Heart left ventricle (tissue), 16 donors: ENCODE measurements around the gene DDB1. TPM values are rescaled to one million over a fixed set of nuclear protein-coding genes. Genes with fewer than 3 reads are reported as not detected.

Source experiments
- ATAC-seq, 4 donors: fragments of 200-7000 bp; cut with Tn5 transposase; one replicate each; pipeline ENCODE4 v1.9.1; 2020 to 2022; ENCODE audit warnings: moderate library complexity in 4 of 4, mild to moderate bottlenecking in 3 of 4, moderate number of reproducible peaks in 1 of 4
- DNase-seq, 5 donors: peaks; one replicate each; pipeline ENCODE4 v3.0.0-alpha.2; 2020
- H3K27ac ChIP-seq, 12 donors: fragments of 200-600 bp; sonication (generic) in 4 of 12; one replicate each; pipeline versions ENCODE4 v1.5.0 to v1.8.0; 2016 to 2022; ENCODE audit warnings: mild to moderate bottlenecking in 2 of 12
- H3K27me3 ChIP-seq, 9 donors: fragments of 200-600 bp; sonication (generic) in 2 of 9; one replicate each; pipeline versions ENCODE4 v1.5.1 to v1.8.0; 2016 to 2022; ENCODE audit warnings: mild to moderate bottlenecking in 3 of 9
- H3K36me3 ChIP-seq, 9 donors: fragments of 200-600 bp; sonication (generic) in 2 of 9; one replicate each; pipeline versions ENCODE4 v1.5.0 to v1.8.0; 2018 to 2022; ENCODE audit warnings: mild to moderate bottlenecking in 2 of 9
- H3K4me1 ChIP-seq, 12 donors: fragments of 200-600 bp; sonication (generic) in 4 of 12; one replicate each; pipeline versions ENCODE4 v1.5.0 to v1.8.0; 2016 to 2022; ENCODE audit warnings: mild to moderate bottlenecking in 3 of 12
- H3K4me3 ChIP-seq, 12 donors: fragments of 200-600 bp; sonication (generic) in 4 of 12; one replicate each; pipeline versions ENCODE4 v1.5.0 to v1.8.0; 2017 to 2022; ENCODE audit warnings: mild to moderate bottlenecking in 9 of 12, moderate library complexity in 4 of 12
- H3K9me3 ChIP-seq, 12 donors: fragments of 200-600 bp; sonication (generic) in 4 of 12; one replicate each; pipeline versions ENCODE4 v1.5.0 to v1.8.0; 2016 to 2022; ENCODE audit warnings: mild to moderate bottlenecking in 1 of 12
- POLR2A ChIP-seq, 2 donors: fragments of 450-650 bp; IDR thresholded peaks; one replicate each; pipeline ENCODE4 v1.6.1; 2017; ENCODE audit warnings: antibody characterized with exemption in 2 of 2, mild to moderate bottlenecking in 2 of 2, moderate library complexity in 2 of 2
- WGBS, 4 donors: extraction: QIAGEN DNeasy Blood & Tissue Kit in 2 of 4; methylation state at CpG; one replicate each; pipeline versions ENCODE4 v1.1.5 to v1.1.7; 2013 to 2018; 5-methylcytosine and 5-hydroxymethylcytosine counted together
- intact Hi-C, 10 donors: fragments of 100-400 bp; cut with DNase I; formaldehyde crosslinking; loops; one replicate each; pipeline versions ENCODE4 v1.11.1 to v1.14.2; 2022
- polyA plus RNA-seq, 2 donors: library from polyadenylated mRNA; stranded (reverse); fragments of 200-250 nt; gene quantifications; one replicate each; pipeline ENCODE4 v1.2.3, GENCODE V29; 2013
- total RNA-seq, 9 donors: library from RNA; depleted of rRNA in 2 of 9; stranded (reverse); fragments of >200 nt in 2 of 9; fragmentation: NEBNext Ultra II Directional in 3 of 9; extraction: Animal tissue kit (Norgen Biotek cat#: 25700) in 3 of 9; gene quantifications; one replicate each; pipeline versions ENCODE4 v1.1.0 to v1.2.4, GENCODE V29; 2016 to 2023
- TF ChIP-seq, protein P1 (sequence below), 12 donors: fragments of 200-600 bp; sonication (generic) in 4 of 12; IDR thresholded peaks; one replicate each; pipeline versions ENCODE4 v1.5.0 to v1.8.0; 2018 to 2022; ENCODE audit warnings: antibody characterized with exemption in 12 of 12, mild to moderate bottlenecking in 5 of 12
- donor health status: ischemic (EF 13 %, LVEDD 7.1; RV severe dilation, severe dysfunction).
- donor health status: healthy with polysubstance abuse.
- donor health status: DM: no; HTN: yes; CAD: no.
- donor health status: DM: no; HTN: no; CAD: no.
- donor health status: ischemic (EF 25% LVEDD 6.9; RV normal size, moderate dysfunction).
- donor health status: ischemic (EF 25% LVEDD 5.7; RV mildly dilated, moderate dysfunction).
- donor health status: healthy.
- donor health status: DM: yes; HTN: yes; CAD: no.
- donor health status: ischemic (EF 35%, LVEDD 5.7; RV mildly dilated, moderate dysfunction).
- donor health status: nonischemic (EF 11% LVEDD 7.7; RV severe dilation, severe dysfunction).
- donor health status: DM: yes; HTN: yes; CAD: no.
- donor health status: PGD.
- donor health status: ischemic (EF 29% LVEDD 5.4; RV normal size, mild dysfunction).
- donor health status: nonischemic (EF 23%, LVEDD 6.1; RV moderate dilation, normal function).

The DDB1 gene
- total and polyA plus RNA-seq, 11 donors, result 78.8 to 158 (median 130) TPM

DNA sequence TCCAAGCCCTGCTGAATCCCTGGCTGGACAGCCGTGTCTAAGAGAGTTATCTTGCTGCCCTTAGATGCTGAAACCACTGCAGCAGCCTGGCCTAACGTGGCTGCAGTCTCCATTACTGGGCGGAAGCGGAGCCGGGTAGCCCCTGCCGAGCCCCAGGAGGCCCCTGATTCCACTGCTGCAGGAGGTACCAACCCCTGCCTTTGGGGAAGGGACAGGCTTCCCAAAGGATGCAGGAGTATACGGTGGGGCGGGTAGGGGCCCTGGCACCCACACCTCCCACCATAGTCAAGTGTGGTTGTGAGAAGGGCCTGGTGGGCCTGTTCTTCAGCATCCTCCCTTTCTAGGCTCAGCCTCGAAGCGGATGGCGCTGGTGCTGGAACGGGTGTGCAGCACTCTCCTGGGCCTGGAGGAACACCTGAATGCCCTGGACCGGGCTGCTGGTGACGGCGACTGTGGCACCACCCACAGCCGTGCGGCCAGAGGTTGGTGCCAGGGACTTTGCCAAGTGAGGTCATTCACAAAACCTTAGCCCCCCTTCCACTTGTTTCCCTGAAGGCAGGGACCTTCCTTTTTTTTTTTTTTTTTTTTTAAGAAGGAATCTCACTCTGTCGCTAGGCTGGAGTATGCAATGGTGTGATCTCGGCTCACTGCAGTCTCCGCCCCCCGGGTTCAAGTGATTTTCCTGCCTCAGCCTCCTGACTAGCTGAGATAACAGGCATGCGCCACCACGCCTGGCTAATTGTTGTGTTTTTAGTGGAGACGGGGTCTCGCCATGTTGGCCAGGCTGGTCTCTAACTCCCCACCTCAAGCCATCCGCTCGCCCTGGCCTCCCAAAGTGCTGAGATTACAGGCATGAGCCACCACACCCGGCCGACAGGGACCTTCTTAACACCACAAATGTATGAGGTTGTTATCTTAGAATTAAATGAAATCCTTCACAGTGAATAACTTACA lies 11.2 kb upstream of the DDB1 start:
- peaks cover 0 to 33% (median 10%) of the 10 kb centered on the region in 9 donors for H3K36me3 ChIP-seq
- H3K4me1 ChIP-seq, result peaks cover 0 to 11% (median 0%) of the 10 kb centered on the region in 12 donors
- no peak for TF ChIP-seq POLR2A (IDR thresholded peaks at IDR 0.05)
- TF ChIP-seq, protein P1, sequence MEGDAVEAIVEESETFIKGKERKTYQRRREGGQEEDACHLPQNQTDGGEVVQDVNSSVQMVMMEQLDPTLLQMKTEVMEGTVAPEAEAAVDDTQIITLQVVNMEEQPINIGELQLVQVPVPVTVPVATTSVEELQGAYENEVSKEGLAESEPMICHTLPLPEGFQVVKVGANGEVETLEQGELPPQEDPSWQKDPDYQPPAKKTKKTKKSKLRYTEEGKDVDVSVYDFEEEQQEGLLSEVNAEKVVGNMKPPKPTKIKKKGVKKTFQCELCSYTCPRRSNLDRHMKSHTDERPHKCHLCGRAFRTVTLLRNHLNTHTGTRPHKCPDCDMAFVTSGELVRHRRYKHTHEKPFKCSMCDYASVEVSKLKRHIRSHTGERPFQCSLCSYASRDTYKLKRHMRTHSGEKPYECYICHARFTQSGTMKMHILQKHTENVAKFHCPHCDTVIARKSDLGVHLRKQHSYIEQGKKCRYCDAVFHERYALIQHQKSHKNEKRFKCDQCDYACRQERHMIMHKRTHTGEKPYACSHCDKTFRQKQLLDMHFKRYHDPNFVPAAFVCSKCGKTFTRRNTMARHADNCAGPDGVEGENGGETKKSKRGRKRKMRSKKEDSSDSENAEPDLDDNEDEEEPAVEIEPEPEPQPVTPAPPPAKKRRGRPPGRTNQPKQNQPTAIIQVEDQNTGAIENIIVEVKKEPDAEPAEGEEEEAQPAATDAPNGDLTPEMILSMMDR (IDR thresholded peaks at IDR 0.05), result no peak
- intact Hi-C loops, result no loop called here
- DNase-seq, result peak in 1 of 5 donors; percentile 21
- no peaks in the 10 kb centered on the region for H3K27me3 ChIP-seq
- WGBS, 4 donors, result 93 to 96% (median 95%) methylated on average over 26 to 29 of the region's 29 CpGs
- H3K4me3 ChIP-seq, result no peak overlapping the region
- H3K27ac ChIP-seq, result no peak overlapping the region
- H3K9me3 ChIP-seq, result no peaks in the 10 kb centered on the region
- no peak for ATAC-seq

DNA sequence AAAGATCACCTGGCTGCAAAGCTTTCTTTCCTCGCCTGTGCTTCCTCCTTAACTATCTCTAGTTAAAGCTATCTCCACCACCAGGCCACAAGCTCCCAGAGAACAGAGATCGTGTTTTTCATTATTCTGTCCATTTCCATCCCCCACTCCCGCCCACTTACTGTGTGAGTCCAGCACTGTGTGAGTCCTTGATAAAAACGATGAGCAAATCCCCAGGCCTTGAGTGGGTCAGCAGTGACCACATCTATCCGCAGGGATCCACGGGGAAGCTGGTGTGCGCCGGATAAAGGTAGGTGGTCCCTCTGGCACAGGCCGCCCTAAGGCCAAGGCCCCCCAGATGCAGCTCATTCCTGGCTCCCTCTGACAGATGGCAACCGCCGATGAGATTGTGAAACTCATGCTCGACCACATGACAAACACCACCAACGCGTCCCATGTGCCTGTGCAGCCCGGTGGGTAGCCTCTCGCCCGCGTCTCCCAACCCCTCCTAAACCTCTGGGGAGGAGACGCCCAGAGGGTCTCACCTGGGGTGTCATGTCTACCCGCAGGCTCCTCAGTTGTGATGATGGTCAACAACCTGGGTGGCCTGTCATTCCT lies 9.4 kb upstream of the DDB1 start:
- H3K27me3 ChIP-seq, result no peaks in the 10 kb centered on the region
- peaks cover 0 to 22% (median 7%) of the 10 kb centered on the region in 9 donors for H3K36me3 ChIP-seq
- intact Hi-C loops, result no loop called here
- TF ChIP-seq, protein P1 (IDR thresholded peaks at IDR 0.05), result no peak
- no peak for TF ChIP-seq POLR2A (IDR thresholded peaks at IDR 0.05)
- H3K9me3 ChIP-seq, result no peaks in the 10 kb centered on the region
- no peak overlapping the region for H3K27ac ChIP-seq
- H3K4me1 ChIP-seq, result no peaks in the 10 kb centered on the region
- DNase-seq, result peak in 1 of 5 donors; percentile 10
- H3K4me3 ChIP-seq, result no peak overlapping the region
- 89 to 96% (median 92%) methylated on average over 13 to 20 of the region's 20 CpGs for WGBS, 4 donors
- ATAC-seq, result no peak

DNA sequence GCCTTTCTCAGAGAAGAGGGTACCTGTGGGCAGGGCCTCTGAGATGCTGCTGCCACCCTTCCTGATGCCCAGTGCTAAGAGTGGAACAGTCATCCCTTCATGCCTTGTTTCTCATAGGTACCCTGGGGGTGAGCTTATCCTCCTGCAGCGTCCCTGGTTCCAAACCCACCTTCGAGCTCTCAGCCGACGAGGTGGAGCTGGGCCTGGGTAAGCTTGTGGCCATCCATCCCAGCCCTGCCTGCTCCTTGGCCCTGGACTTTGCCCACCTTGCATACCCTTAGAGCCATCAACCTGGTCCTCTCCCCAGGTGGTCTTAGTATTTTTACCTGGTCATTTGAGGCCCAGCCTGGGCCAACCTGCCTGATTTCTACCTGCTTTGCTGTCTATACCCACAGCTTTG lies 8.8 kb upstream of the DDB1 start:
- no peak overlapping the region for H3K4me3 ChIP-seq
- TF ChIP-seq, protein P1 (IDR thresholded peaks at IDR 0.05), result no peak
- no peak for TF ChIP-seq POLR2A (IDR thresholded peaks at IDR 0.05)
- no peaks in the 10 kb centered on the region for H3K9me3 ChIP-seq
- ATAC-seq, result no peak
- peaks cover 0 to 22% (median 7%) of the 10 kb centered on the region in 9 donors for H3K36me3 ChIP-seq
- no peaks in the 10 kb centered on the region for H3K4me1 ChIP-seq
- no peaks in the 10 kb centered on the region for H3K27me3 ChIP-seq
- intact Hi-C loops, result no loop called here
- H3K27ac ChIP-seq, result no peak overlapping the region
- DNase-seq, result no peak
- 93 to 97% (median 95%) methylated on average over 4 of the region's 4 CpGs for WGBS, 4 donors

- WGBS, 4 donors, result 95 to 100% (median 98%) methylated on average over 2 of the region's 2 CpGs
- H3K4me3 ChIP-seq, result no peak overlapping the region
- no peak for TF ChIP-seq POLR2A (IDR thresholded peaks at IDR 0.05)
- TF ChIP-seq, protein P1 (IDR thresholded peaks at IDR 0.05), result no peak
- H3K27me3 ChIP-seq, result no peaks in the 10 kb centered on the region
- H3K9me3 ChIP-seq, result no peaks in the 10 kb centered on the region
- no peak overlapping the region for H3K27ac ChIP-seq
- intact Hi-C loops, result no loop called here
- DNase-seq, result no peak
- peaks cover 0 to 22% (median 5%) of the 10 kb centered on the region in 9 donors for H3K36me3 ChIP-seq
- ATAC-seq, result no peak
- peaks cover 0 to 7% (median 4%) of the 10 kb centered on the region in 12 donors for H3K4me1 ChIP-seq
Measured at GRCh38 chr11:61340979-61341378, 8.1 kb upstream of the DDB1 start.
